ENCODE results near the gene INTU.

The INTU gene

GRCh38 chr4:127741247-127741646, 108.5 kb downstream of the INTU start:
- DNase-seq (ENCODE audit: low read depth in 4 of 4, low spot score in 1 of 4): no peak

- DNase-seq (ENCODE audit: low read depth in 4 of 4, low spot score in 1 of 4): no peak
These were observed 115.1 kb downstream of the INTU start for GRCh38 chr4:127747883-127748282.

- DNase-seq (ENCODE audit: low read depth in 4 of 4, low spot score in 1 of 4): no peak
These were observed 116.2 kb downstream of the INTU start for GRCh38 chr4:127748957-127749356.

GRCh38 chr4:127756906-127757305, 124.1 kb downstream of the INTU start:
- DNase-seq (ENCODE audit: low read depth in 4 of 4, low spot score in 1 of 4): no peak

GRCh38 chr4:127759228-127759820, 126.6 kb downstream of the INTU start:
- DNase-seq (ENCODE audit: low read depth in 4 of 4, low spot score in 1 of 4): no peak

GRCh38 chr4:127759893-127760292, 127.1 kb downstream of the INTU start:
- no peak for DNase-seq (ENCODE audit: low read depth in 4 of 4, low spot score in 1 of 4)

- DNase-seq (ENCODE audit: low read depth in 4 of 4, low spot score in 1 of 4): no peak
These were observed 138.9 kb downstream of the INTU start for GRCh38 chr4:127771535-127772275.

GRCh38 chr4:127772769-127773671, 140.3 kb downstream of the INTU start:
- no peak for DNase-seq (ENCODE audit: low read depth in 4 of 4, low spot score in 1 of 4)

GRCh38 chr4:127775843-127776242, 143.1 kb downstream of the INTU start:
- no peak for DNase-seq (ENCODE audit: low read depth in 4 of 4, low spot score in 1 of 4)
